Mucosa of descending colon (tissue), 3 donors: Measurements from ENCODE around the gene GMDS. TPM values are rescaled to one million over a fixed set of nuclear protein-coding genes. Genes with fewer than 3 reads are reported as not detected.
A peak's percentile ranks its signal among the peaks of the same experiment; 100 is the strongest.

ENCODE experiments used
- ATAC-seq: fragments of 200-7000 bp; cut with Tn5 transposase; one replicate; pipeline ENCODE4 v1.9.1; 2020; ENCODE audit warnings: mild to moderate bottlenecking, moderate library complexity
- DNase-seq, 3 donors: peaks; one replicate each; pipeline ENCODE4 v3.0.0-alpha.2; 2020
- H3K36me3 ChIP-seq: fragments of 200-600 bp; one replicate; pipeline ENCODE4 v1.8.0; 2021; ENCODE audit warnings: low read depth, mild to moderate bottlenecking
- H3K4me1 ChIP-seq: fragments of 200-600 bp; one replicate; pipeline ENCODE4 v1.8.0; 2021; ENCODE audit warnings: low read depth, mild to moderate bottlenecking
- H3K4me3 ChIP-seq: fragments of 200-600 bp; one replicate; pipeline ENCODE4 v1.8.0; 2021; ENCODE audit warnings: mild to moderate bottlenecking
- H3K9me3 ChIP-seq: fragments of 200-600 bp; one replicate; pipeline ENCODE4 v1.8.0; 2021; ENCODE audit warnings: mild to moderate bottlenecking
- CTCF ChIP-seq: fragments of 200-600 bp; IDR thresholded peaks from one replicate; pipeline ENCODE4 v1.8.0; 2022; ENCODE audit warnings: antibody characterized with exemption, mild to moderate bottlenecking
- intact Hi-C, 2 donors: fragments of 100-400 bp; cut with DNase I in 1 of 2; cut with micrococcal nuclease in 1 of 2; formaldehyde crosslinking; loops; one replicate each; pipeline versions ENCODE4 v1.11.0 to v1.11.1; 2022; cut with DNase I, micrococcal nuclease
- long read RNA-seq, 2 donors: library from polyadenylated mRNA; unstranded; transcript quantifications; one replicate each; pipeline ENCODE4 v2.0.0, GENCODE V29; 2019 to 2021
- total RNA-seq, 3 donors: library from RNA; stranded (reverse); fragmentation: NEBNext Ultra II Directional in 2 of 3; extraction: Animal tissue kit (Norgen Biotek cat#: 25700) in 2 of 3; gene quantifications; one replicate each; pipeline versions ENCODE4 v1.2.1 to v1.2.4, GENCODE V29; 2021 to 2023
- donor health status: DM: no; HTN: no; CAD: no; lungs with moderate emphysema.
- donor health status: DM: no; HTN: no; CAD: no.
- donor health status: DM: no; HTN: yes; CAD: no.

Gene GMDS
- 100 to 1,000 TPM in 2 of 3 donors, 10 to 100 TPM in 1; 68.0 to 228 (median 135) TPM for total RNA-seq
- long read RNA-seq, donor 1, transcript GMDS-202 (11 exons, 1,752 nt) = major isoform, 88 of 103 reads
- long read RNA-seq, donor 1, partial matches to known transcripts = 6 of 103 reads
- long read RNA-seq, donor 1, other reads (novel, unspliced or antisense) = 9 of 103 reads
- long read RNA-seq, donor 2, transcript GMDS-202 (11 exons, 1,752 nt) = major isoform, 272 of 317 reads
- long read RNA-seq, donor 2, partial matches to known transcripts = 10 of 317 reads
- long read RNA-seq, donor 2, other reads (novel, unspliced or antisense) = 35 of 317 reads

GRCh38 chr6:2245103-2245876, at the start of gene GMDS:
Gene GMDS, minus strand, starts transcription at chr6:2245605.
- peak; percentile 93 for ATAC-seq
- H3K4me1 ChIP-seq = peaks cover 18% of the 10 kb centered on the region
- intact Hi-C loops = no loop called here
- H3K36me3 ChIP-seq = no peaks in the 10 kb centered on the region
- H3K9me3 ChIP-seq = no peaks in the 10 kb centered on the region
- peak within 1 kb of the TSS; percentile 70 for H3K4me3 ChIP-seq
- no peak for TF ChIP-seq CTCF
- peak; percentile 87 to 94 (median 92) for DNase-seq

- TF ChIP-seq CTCF = no peak
- Histone ChIP-seq H3K36me3 (no peaks in the 10 kb centered on the region), H3K4me3 (no peak overlapping the region), H3K9me3 (peaks cover 29% of the 10 kb centered on the region), H3K4me1 (no peaks in the 10 kb centered on the region)
- DNase-seq (no peak), ATAC-seq (no peak)
- intact Hi-C loops = no loop called here
These were observed 40.1 kb upstream of the GMDS start for GRCh38 chr6:2285510-2285909.

GRCh38 chr6:2275892-2276242, 30.5 kb upstream of the GMDS start:
- intact Hi-C loops = no loop called here
- no peak for DNase-seq
- peaks cover 9% of the 10 kb centered on the region for H3K9me3 ChIP-seq

GRCh38 chr6:2274981-2275891, 29.8 kb upstream of the GMDS start:
- Histone ChIP-seq H3K9me3 (peaks cover 5% of the 10 kb centered on the region), H3K36me3 (no peaks in the 10 kb centered on the region), H3K4me1 (no peaks in the 10 kb centered on the region), H3K4me3 (no peak overlapping the region)
- no peak for ATAC-seq
- no peak for TF ChIP-seq CTCF
- no peak for DNase-seq
- intact Hi-C loops = no loop called here

More at GRCh38 chr6:2275892-2276242, 30.5 kb upstream of the GMDS start:
- no peak for ATAC-seq
- H3K4me3 ChIP-seq = no peak overlapping the region
- no peak for TF ChIP-seq CTCF
- no peaks in the 10 kb centered on the region for H3K4me1 ChIP-seq
- H3K36me3 ChIP-seq = no peaks in the 10 kb centered on the region

- no peak for TF ChIP-seq CTCF
- intact Hi-C loops = no loop called here
- no peaks in the 10 kb centered on the region for H3K9me3 ChIP-seq
- no peaks in the 10 kb centered on the region for H3K36me3 ChIP-seq
- no peak for ATAC-seq
- H3K4me3 ChIP-seq = no peak overlapping the region
- no peaks in the 10 kb centered on the region for H3K4me1 ChIP-seq
- DNase-seq = no peak
These were observed 27.3 kb upstream of the GMDS start for GRCh38 chr6:2272696-2273095.
